Esophagus squamous epithelium (tissue), 5 donors: ENCODE measurements around the gene WLS. TPM values are rescaled to one million over a fixed set of nuclear protein-coding genes. Genes with fewer than 3 reads are reported as not detected.

Source experiments
- DNase-seq: peaks from one replicate; lab custom pipeline; 2025; lab: John Stamatoyannopoulos, UW
- H3K27ac ChIP-seq, 4 donors: fragments of 200-600 bp; sonication (generic); one replicate each; pipeline ENCODE4 v1.5.1; 2016 to 2019; ENCODE audit warnings: mild to moderate bottlenecking in 1 of 4
- H3K27me3 ChIP-seq, 4 donors: fragments of 200-600 bp; sonication (generic); 1 replicate in 3 of 4; 2 replicates in 1 of 4; pipeline versions ENCODE4 v1.5.1 to v1.6.0; 2017 to 2021; ENCODE audit warnings: antibody characterized with exemption in 1 of 4
- H3K36me3 ChIP-seq, 3 donors: fragments of 200-600 bp; sonication (generic); one replicate each; pipeline ENCODE4 v1.5.1; 2016 to 2019
- H3K4me1 ChIP-seq, 3 donors: fragments of 200-600 bp; sonication (generic); one replicate each; pipeline ENCODE4 v1.5.1; 2017 to 2019
- H3K4me3 ChIP-seq, 4 donors: fragments of 200-600 bp; sonication (generic); 1 replicate in 3 of 4; 2 replicates in 1 of 4; pipeline ENCODE4 v1.5.1; 2016 to 2019; ENCODE audit warnings: mild to moderate bottlenecking in 2 of 4, moderate library complexity in 1 of 4
- H3K9me3 ChIP-seq, 3 donors: fragments of 200-600 bp; sonication (generic); one replicate each; pipeline ENCODE4 v1.5.1; 2016 to 2019
- CTCF ChIP-seq, 6 experiments: fragments of 450-650 bp in 4 of 6; fragments of 200-600 bp in 2 of 6; sonication (generic) in 2 of 6; IDR thresholded peaks; one replicate each; pipeline ENCODE4 v1.5.1; 2016 to 2019; ENCODE audit warnings: antibody characterized with exemption in 6 of 6, mild to moderate bottlenecking in 4 of 6, moderate library complexity in 4 of 6
- POLR2A ChIP-seq, 4 donors: fragments of 450-650 bp; IDR thresholded peaks; one replicate each; pipeline ENCODE4 v1.6.1; 2017; ENCODE audit warnings: antibody characterized with exemption in 4 of 4, mild to moderate bottlenecking in 4 of 4, moderate library complexity in 3 of 4
- WGBS, 2 donors: methylation state at CpG; one replicate each; pipeline ENCODE4 v1.1.5; 2018; 5-methylcytosine and 5-hydroxymethylcytosine counted together
- intact Hi-C: fragments of 100-400 bp; cut with DNase I; formaldehyde crosslinking; loops from one replicate; pipeline ENCODE4 v1.15.0; 2022
- total RNA-seq, 4 donors: library from RNA; depleted of rRNA; stranded (reverse); fragments of >200 nt; gene quantifications; one replicate each; pipeline ENCODE4 v1.1.0, GENCODE V29; 2016
- donor health status: DM: yes; HTN: yes; CAD: no.

Gene WLS
- total RNA-seq, 4 donors from 2014 or later, result 30.4 to 87.8 (median 60.0) TPM

- WGBS, 2 donors, result 50 to 65% methylated on average over 2 of the region's 2 CpGs
- Histone ChIP-seq H3K27ac (peak overlapping the region in 3 of 4 donors; percentile 45 to 76 (median 67)), H3K9me3 (no peaks in the 10 kb centered on the region), H3K36me3 (no peaks in the 10 kb centered on the region), H3K27me3 (no peaks in the 10 kb centered on the region), H3K4me1 (peaks cover 14 to 95% (median 60%) of the 10 kb centered on the region in 3 donors), H3K4me3 (no peak overlapping the region)
- TF ChIP-seq CTCF (IDR thresholded peaks at IDR 0.05), result no peak
- TF ChIP-seq POLR2A (IDR thresholded peaks at IDR 0.05), result no peak
- intact Hi-C loops, result no loop called here
- DNase-seq, result no peak
Measured at GRCh38 chr1:68216089-68216772, 16.1 kb downstream of the WLS start.

DNA sequence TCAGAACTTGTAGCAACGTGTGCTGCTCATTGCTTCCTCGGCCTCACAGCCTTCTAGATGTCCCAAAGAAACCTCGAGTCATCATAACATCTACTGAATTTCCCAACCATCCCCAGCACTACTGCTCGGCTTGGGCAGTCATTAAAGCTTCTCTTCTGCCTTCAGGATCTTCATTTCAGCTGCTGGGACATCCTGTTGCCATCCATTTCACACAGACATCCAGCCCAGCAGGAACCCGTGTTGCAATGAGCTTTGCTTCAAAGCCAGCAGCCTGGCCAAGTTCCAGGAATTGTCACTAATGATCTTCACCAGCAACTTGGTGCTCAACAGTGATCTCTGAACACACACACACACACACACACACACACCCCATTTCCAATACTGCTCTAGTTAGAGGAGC, 18.5 kb downstream of the WLS start:
- TF ChIP-seq POLR2A (IDR thresholded peaks at IDR 0.05), result no peak
- Histone ChIP-seq H3K9me3 (no peaks in the 10 kb centered on the region), H3K27me3 (no peaks in the 10 kb centered on the region), H3K27ac (peak overlapping the region; percentile 50 to 71 (median 64)), H3K4me3 (no peak overlapping the region), H3K4me1 (peaks cover 14 to 92% (median 52%) of the 10 kb centered on the region in 3 donors), H3K36me3 (no peaks in the 10 kb centered on the region)
- 14 to 20% methylated on average over 5 of the region's 5 CpGs for WGBS, 2 donors
- intact Hi-C loops, result no loop called here
- no peak for DNase-seq

DNA sequence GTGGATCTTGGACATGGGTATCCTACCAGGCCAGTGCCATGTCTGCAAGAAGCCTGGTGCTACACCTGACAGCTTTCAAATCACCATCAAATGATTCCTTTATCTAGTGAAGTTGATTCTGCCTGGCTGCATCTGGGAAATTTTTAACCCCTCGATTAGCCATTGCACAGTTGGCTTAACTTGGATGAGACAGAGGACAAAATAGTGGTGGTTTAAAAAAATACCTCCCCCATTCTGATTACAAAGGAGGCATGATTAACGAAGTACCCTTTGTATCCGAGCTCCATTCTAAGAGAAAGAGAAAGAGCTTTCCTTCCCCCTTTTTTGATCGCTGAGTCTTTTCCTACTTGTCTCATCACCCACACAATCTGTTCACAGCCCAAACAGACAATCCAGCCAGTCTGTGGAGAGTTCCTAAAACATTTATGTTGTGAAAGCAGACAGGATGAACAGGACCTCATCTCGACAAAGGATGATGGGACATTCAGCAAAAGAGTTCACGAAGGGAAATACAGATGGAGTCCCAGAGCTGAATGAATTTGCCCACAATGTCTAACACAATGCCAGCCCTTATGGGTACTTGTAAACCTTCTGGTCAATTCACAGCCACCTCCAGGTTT, 20.5 kb downstream of the WLS start:
- no peak for DNase-seq
- Histone ChIP-seq H3K4me3 (no peak overlapping the region), H3K9me3 (no peaks in the 10 kb centered on the region), H3K27ac (no peak overlapping the region), H3K4me1 (peaks cover 14 to 92% (median 52%) of the 10 kb centered on the region in 3 donors), H3K36me3 (no peaks in the 10 kb centered on the region), H3K27me3 (no peaks in the 10 kb centered on the region)
- TF ChIP-seq POLR2A (IDR thresholded peaks at IDR 0.05) (no peak), CTCF (IDR thresholded peaks at IDR 0.05) (no peak)
- WGBS, 2 donors, result 87 to 90% methylated on average over 5 to 6 of the region's 6 CpGs
- intact Hi-C loops, result no loop called here

DNA sequence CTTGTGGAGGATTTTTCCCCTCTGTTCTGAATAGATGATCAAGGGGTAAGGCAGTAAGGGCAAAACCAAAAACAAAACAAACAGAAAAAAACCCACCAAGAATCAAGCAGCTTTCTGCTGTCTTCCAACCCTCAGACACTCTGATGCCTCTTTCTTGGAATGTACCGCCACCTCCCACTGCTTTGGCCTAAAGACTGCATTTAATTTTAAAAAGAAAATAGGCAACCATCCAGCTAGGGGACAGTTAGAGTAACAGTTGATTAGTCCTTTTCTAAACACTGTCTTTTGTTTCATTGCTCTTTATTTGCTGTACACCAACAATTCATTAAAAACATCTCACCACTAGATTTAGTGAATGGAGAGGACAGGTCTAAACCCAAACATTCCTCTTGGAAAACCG, 21.5 kb downstream of the WLS start:
- intact Hi-C loops, result no loop called here
- no peak for DNase-seq
- no peak overlapping the region for H3K27ac ChIP-seq
- no peaks in the 10 kb centered on the region for H3K9me3 ChIP-seq
- no peak for TF ChIP-seq POLR2A (IDR thresholded peaks at IDR 0.05)
- TF ChIP-seq CTCF (IDR thresholded peaks at IDR 0.05), result no peak
- no peaks in the 10 kb centered on the region for H3K27me3 ChIP-seq
- no peak overlapping the region for H3K4me3 ChIP-seq
- H3K4me1 ChIP-seq, result peaks cover 14 to 92% (median 56%) of the 10 kb centered on the region in 3 donors
- 62 to 63% methylated on average over 2 of the region's 2 CpGs for WGBS, 2 donors
- H3K36me3 ChIP-seq, result no peaks in the 10 kb centered on the region

DNA sequence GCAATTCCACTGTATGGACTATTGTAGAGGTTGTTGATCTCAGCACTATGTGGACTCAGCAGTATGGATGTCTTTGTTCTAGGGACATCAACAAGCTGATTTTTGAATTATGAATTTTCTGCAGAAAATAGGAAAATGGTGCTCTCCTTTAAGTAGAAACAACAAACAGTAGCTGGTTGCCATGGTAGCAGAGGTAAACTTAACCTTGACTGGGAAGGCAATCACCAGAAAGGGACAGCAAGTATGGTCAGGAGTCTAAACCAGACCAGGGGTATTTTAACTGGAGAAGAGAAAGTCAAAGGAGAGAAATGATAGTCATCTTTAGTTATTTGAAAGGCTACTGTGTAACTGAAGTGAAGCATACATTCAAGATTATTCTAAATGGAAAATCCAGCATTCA, 22.3 kb downstream of the WLS start:
- no peak for DNase-seq
- Histone ChIP-seq H3K4me3 (no peak overlapping the region), H3K9me3 (no peaks in the 10 kb centered on the region), H3K27ac (peak overlapping the region in 1 of 4 donors; percentile 25), H3K36me3 (no peaks in the 10 kb centered on the region), H3K4me1 (peaks cover 14 to 92% (median 54%) of the 10 kb centered on the region in 3 donors), H3K27me3 (no peaks in the 10 kb centered on the region)
- intact Hi-C loops, result no loop called here
- TF ChIP-seq CTCF (IDR thresholded peaks at IDR 0.05), result no peak
- TF ChIP-seq POLR2A (IDR thresholded peaks at IDR 0.05), result no peak
